Type B pancreatic cell (in vitro differentiated cells): ENCODE data around the gene ABI3BP. TPM values are rescaled to one million over a fixed set of nuclear protein-coding genes. Genes with fewer than 3 reads are reported as not detected.

Experiments
- DNase-seq: peaks from one replicate; pipeline ENCODE4 v3.0.0; 2021; ENCODE audit warnings: mixed read lengths; ENCODE audit not compliant: unreplicated experiment; ENCODE audit errors: extremely low spot score
- H3K27ac Mint-ChIP-seq: 2 replicates; pipeline ENCODE4 v1.8.0; 2021; ENCODE audit warnings: mild to moderate bottlenecking, mixed read lengths
- H3K27me3 Mint-ChIP-seq: 2 replicates; pipeline ENCODE4 v1.8.0; 2021; ENCODE audit warnings: mixed read lengths
- H3K36me3 Mint-ChIP-seq: 2 replicates; pipeline ENCODE4 v1.8.0; 2021; ENCODE audit warnings: mixed read lengths
- H3K4me1 Mint-ChIP-seq: one replicate; pipeline ENCODE4 v1.8.0; 2021; ENCODE audit warnings: mixed read lengths; ENCODE audit not compliant: unreplicated experiment
- H3K4me3 Mint-ChIP-seq: 2 replicates; pipeline ENCODE4 v1.8.0; 2021; ENCODE audit warnings: mild to moderate bottlenecking, mixed read lengths
- H3K9me3 Mint-ChIP-seq: 2 replicates; pipeline ENCODE4 v1.8.0; 2021; ENCODE audit warnings: mixed read lengths
- total RNA-seq: library from RNA; stranded (reverse); gene quantifications from 2 replicates; pipeline ENCODE4 v1.2.1, GENCODE V29; 2021; ENCODE audit warnings: low replicate concordance
- TF ChIP-seq, protein P1 (sequence below): fragments of 200-600 bp; sonication (generic); conservative IDR thresholded peaks from 2 replicates; pipeline ENCODE4 v1.5.0; 2021; ENCODE audit warnings: antibody characterized with exemption, mild to moderate bottlenecking

Gene ABI3BP
- total RNA-seq, 1 donor from 2014 or later = 7.3 TPM

DNA sequence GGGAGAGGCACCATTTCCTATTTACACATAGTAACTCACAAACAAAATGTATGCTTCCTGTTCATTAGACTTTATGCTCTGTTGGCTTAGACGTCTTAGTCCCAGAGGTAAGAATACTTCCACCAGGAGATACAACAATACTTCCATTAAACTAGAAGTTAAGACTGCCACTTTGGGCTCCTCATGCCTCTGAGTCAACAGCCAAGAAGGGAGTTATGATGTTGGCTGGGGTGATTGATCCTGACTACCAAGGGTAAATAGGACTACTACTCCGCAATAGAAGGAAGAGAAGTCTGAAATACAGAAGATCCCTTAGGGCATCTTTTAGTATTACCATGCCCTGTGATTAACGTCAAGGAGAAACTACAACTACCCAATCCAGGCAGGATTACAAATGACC is 43.5 kb upstream of the ABI3BP start:
- no peaks in the 10 kb centered on the region for H3K36me3 Mint-ChIP-seq
- peak overlapping the region; percentile 88 for H3K27ac Mint-ChIP-seq
- no peak for DNase-seq
- peaks cover 4% of the 10 kb centered on the region for H3K9me3 Mint-ChIP-seq
- peaks cover 11% of the 10 kb centered on the region for H3K4me1 Mint-ChIP-seq
- H3K27me3 Mint-ChIP-seq = no peaks in the 10 kb centered on the region
- TF ChIP-seq, protein P1, sequence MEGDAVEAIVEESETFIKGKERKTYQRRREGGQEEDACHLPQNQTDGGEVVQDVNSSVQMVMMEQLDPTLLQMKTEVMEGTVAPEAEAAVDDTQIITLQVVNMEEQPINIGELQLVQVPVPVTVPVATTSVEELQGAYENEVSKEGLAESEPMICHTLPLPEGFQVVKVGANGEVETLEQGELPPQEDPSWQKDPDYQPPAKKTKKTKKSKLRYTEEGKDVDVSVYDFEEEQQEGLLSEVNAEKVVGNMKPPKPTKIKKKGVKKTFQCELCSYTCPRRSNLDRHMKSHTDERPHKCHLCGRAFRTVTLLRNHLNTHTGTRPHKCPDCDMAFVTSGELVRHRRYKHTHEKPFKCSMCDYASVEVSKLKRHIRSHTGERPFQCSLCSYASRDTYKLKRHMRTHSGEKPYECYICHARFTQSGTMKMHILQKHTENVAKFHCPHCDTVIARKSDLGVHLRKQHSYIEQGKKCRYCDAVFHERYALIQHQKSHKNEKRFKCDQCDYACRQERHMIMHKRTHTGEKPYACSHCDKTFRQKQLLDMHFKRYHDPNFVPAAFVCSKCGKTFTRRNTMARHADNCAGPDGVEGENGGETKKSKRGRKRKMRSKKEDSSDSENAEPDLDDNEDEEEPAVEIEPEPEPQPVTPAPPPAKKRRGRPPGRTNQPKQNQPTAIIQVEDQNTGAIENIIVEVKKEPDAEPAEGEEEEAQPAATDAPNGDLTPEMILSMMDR = no peak
- H3K4me3 Mint-ChIP-seq = peak overlapping the region; percentile 4

DNA sequence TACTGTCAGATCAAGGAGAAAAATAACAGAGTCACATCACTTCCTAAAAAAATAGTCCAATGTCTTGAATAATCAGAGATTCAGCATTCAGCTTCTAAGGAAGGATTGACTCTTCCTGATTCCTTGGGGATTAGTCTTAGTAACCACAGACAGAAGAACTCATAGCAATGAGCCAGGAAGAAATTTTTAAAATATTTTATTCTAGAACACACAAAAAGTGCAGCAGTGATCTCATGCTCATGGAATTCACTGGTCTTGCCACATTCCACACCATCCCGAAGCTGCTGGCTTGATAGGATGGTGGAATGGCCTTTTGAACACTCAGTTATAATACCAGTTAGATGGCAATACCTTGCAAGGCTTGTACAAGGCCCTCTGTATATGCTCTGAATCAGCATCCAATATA is 43.0 kb upstream of the ABI3BP start:
- peak overlapping the region; percentile 4 for H3K4me3 Mint-ChIP-seq
- no peak for DNase-seq
- TF ChIP-seq, protein P1 = no peak
- H3K27ac Mint-ChIP-seq = peak overlapping the region; percentile 88
- no peaks in the 10 kb centered on the region for H3K27me3 Mint-ChIP-seq
- peaks cover 11% of the 10 kb centered on the region for H3K4me1 Mint-ChIP-seq
- H3K36me3 Mint-ChIP-seq = no peaks in the 10 kb centered on the region
- H3K9me3 Mint-ChIP-seq = peaks cover 4% of the 10 kb centered on the region

DNA sequence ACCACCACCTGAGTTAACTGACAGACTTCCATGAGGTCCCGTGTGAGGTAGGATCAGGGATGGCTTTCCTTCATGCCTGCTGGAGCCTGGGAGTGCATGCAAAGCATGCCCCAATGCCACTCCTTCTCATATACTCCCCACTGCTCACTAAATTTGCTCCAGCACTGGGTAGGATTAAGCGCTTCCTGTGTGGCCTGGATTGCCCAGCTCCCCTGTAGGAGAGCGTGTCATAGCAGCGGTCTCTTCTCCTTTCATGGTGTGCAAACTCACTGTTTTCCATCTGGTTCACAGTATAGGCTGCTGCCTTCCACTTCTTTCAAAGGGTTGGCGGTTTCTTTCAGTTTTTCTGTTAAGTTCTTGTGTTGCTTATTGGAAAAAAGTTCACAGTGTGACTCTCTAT is 34.1 kb upstream of the ABI3BP start:
- no peaks in the 10 kb centered on the region for H3K9me3 Mint-ChIP-seq
- H3K27me3 Mint-ChIP-seq = no peaks in the 10 kb centered on the region
- no peaks in the 10 kb centered on the region for H3K36me3 Mint-ChIP-seq
- TF ChIP-seq, protein P1 = no peak
- H3K27ac Mint-ChIP-seq = no peak overlapping the region
- H3K4me1 Mint-ChIP-seq = no peaks in the 10 kb centered on the region
- DNase-seq = no peak
- H3K4me3 Mint-ChIP-seq = no peak overlapping the region

DNA sequence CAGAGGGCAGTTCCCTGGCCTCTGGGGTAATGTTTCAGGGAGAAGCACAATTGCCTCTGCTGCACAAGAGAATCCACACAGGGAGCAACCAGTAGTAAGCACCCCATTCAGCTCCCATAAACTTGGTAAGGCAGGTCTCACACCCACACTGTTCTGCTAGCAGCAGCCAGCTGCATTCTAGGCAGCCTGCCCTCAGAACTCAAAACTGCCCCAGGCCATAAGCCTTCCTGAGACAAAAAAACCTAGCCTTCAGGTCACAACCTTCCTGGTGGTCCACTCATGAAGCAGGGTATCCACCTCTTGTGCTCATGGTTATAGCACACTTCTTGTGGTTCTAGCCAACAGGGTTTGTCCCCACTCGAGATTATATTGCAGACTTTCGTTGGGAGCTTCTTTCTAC is 33.7 kb upstream of the ABI3BP start:
- Mint-ChIP-seq H3K27me3 (no peaks in the 10 kb centered on the region), H3K4me1 (no peaks in the 10 kb centered on the region), H3K9me3 (no peaks in the 10 kb centered on the region), H3K36me3 (no peaks in the 10 kb centered on the region), H3K27ac (no peak overlapping the region), H3K4me3 (no peak overlapping the region)
- no peak for DNase-seq
- TF ChIP-seq, protein P1 = no peak

DNA sequence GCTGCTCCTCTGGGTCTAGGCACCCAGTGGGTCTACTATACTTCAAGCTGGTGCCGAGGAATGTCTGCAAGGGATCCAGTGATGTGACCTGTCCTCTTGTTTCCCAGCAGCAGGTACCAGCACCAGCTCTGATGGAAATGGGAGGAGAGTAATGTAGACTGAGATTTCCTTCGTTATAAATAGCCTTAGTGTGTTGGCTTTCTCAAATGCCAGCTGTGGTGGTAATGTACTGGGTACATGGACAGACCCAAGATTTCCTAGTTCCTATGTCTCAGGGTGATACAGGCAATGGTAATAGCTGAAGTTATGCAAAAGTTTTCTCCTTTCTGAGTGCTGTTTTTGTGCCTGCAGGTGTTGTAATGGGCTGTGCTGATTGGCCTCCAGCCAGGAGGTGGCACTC is 33.0 kb upstream of the ABI3BP start:
- Mint-ChIP-seq H3K36me3 (no peaks in the 10 kb centered on the region), H3K9me3 (no peaks in the 10 kb centered on the region), H3K27ac (no peak overlapping the region), H3K27me3 (no peaks in the 10 kb centered on the region), H3K4me1 (no peaks in the 10 kb centered on the region), H3K4me3 (no peak overlapping the region)
- TF ChIP-seq, protein P1 = no peak
- no peak for DNase-seq
